OCI-LY1 (cell line): ENCODE data around the gene BHLHE23.

ENCODE experiments used
- H2AFZ ChIP-seq: fragments of 200-600 bp; sonication (generic), shearing (Covaris generic); 2 replicates; pipeline ENCODE4 v1.6.0; 2014; ENCODE audit warnings: antibody characterized with exemption, mild to moderate bottlenecking, low read length
- H3F3A ChIP-seq: fragments of 200-600 bp; sonication (generic), shearing (Covaris generic); 2 replicates; pipeline ENCODE4 v1.6.0; 2014; ENCODE audit warnings: mild to moderate bottlenecking, antibody characterized with exemption, low read length, moderate library complexity; ENCODE audit not compliant: insufficient read depth
- H3K27ac ChIP-seq: fragments of 200-600 bp; sonication (generic); 2 replicates; pipeline ENCODE4 v1.5.1; 2014; ENCODE audit warnings: low read length, mixed run types, mild to moderate bottlenecking, low read depth; ENCODE audit not compliant: poor library complexity, severe bottlenecking
- H3K27me3 ChIP-seq: fragments of 200-600 bp; sonication (generic); 2 replicates; pipeline ENCODE4 v1.6.0; 2014; ENCODE audit warnings: antibody characterized with exemption, mild to moderate bottlenecking, low read length, moderate library complexity; ENCODE audit not compliant: insufficient read depth
- H3K36me3 ChIP-seq: fragments of 200-600 bp; sonication (generic); 2 replicates; pipeline ENCODE4 v1.6.1; 2014; ENCODE audit warnings: mild to moderate bottlenecking, antibody characterized with exemption, low read length, moderate library complexity, mixed read lengths; ENCODE audit not compliant: insufficient read depth
- H3K4me1 ChIP-seq: fragments of 200-600 bp; sonication (generic); 2 replicates; pipeline ENCODE4 v1.5.1; 2014; ENCODE audit warnings: mild to moderate bottlenecking, low read length, moderate library complexity; ENCODE audit not compliant: insufficient read depth, severe bottlenecking
- H3K4me2 ChIP-seq: fragments of 200-600 bp; sonication (generic), shearing (Covaris generic); 2 replicates; pipeline ENCODE4 v1.6.1; 2014; ENCODE audit warnings: low read length
- H3K4me3 ChIP-seq: fragments of 200-600 bp; sonication (generic); 2 replicates; pipeline ENCODE4 v1.5.1; 2014; ENCODE audit warnings: low read length, low read depth, mild to moderate bottlenecking, mixed read lengths; ENCODE audit not compliant: poor library complexity, severe bottlenecking
- H3K79me2 ChIP-seq: fragments of 200-600 bp; shearing (Covaris generic); 2 replicates; pipeline ENCODE4 v1.6.1; 2016; ENCODE audit warnings: mixed run types, low read length, mixed read lengths; ENCODE audit not compliant: insufficient read depth
- H3K9ac ChIP-seq: fragments of 200-600 bp; sonication (generic), shearing (Covaris generic); 2 replicates; pipeline ENCODE4 v1.6.1; 2014; ENCODE audit warnings: mild to moderate bottlenecking, low read length, mixed read lengths
- H3K9me2 ChIP-seq: fragments of 200-600 bp; sonication (generic), shearing (Covaris generic); 2 replicates; pipeline ENCODE4 v1.6.1; 2014; ENCODE audit warnings: low read depth, mild to moderate bottlenecking, low read length, mixed read lengths
- H3K9me3 ChIP-seq: fragments of 200-600 bp; shearing (Covaris generic); 2 replicates; pipeline ENCODE4 v1.6.1; 2014; ENCODE audit warnings: low read length, mixed read lengths
- H4K20me1 ChIP-seq: fragments of 200-600 bp; sonication (generic), shearing (Covaris generic); 2 replicates; pipeline ENCODE4 v1.6.0; 2016; ENCODE audit warnings: mild to moderate bottlenecking, low read length; ENCODE audit not compliant: insufficient read depth
- CTCF ChIP-seq: fragments of 200-600 bp; sonication (generic), shearing (Covaris generic); IDR thresholded peaks from 2 replicates; pipeline ENCODE4 v1.5.1; 2017; ENCODE audit warnings: mild to moderate bottlenecking, antibody characterized with exemption, low read length, moderate library complexity, mixed read lengths
- EZH2 ChIP-seq: fragments of 200-600 bp; sonication (generic), shearing (Covaris generic); IDR thresholded peaks from 2 replicates; pipeline ENCODE4 v1.8.0; 2017; ENCODE audit warnings: borderline replicate concordance, mixed run types, mild to moderate bottlenecking, antibody characterized with exemption, low read length, moderate library complexity, mixed read lengths

BHLHE23 gene

GRCh38 chr20:62982124-62983075 is 24.4 kb downstream of the BHLHE23 start:
- peaks cover 8% of the 10 kb centered on the region for H3K4me1 ChIP-seq
- no peak overlapping the region for H3K27ac ChIP-seq
- no peaks in the 10 kb centered on the region for H4K20me1 ChIP-seq
- H3K79me2 ChIP-seq: no peaks in the 10 kb centered on the region
- no peaks in the 10 kb centered on the region for H3K9me3 ChIP-seq
- H3K27me3 ChIP-seq: peaks cover 8% of the 10 kb centered on the region; the same call in 1 of the 2 replicates
- no peak overlapping the region for H3K4me2 ChIP-seq
- H3K36me3 ChIP-seq: no peaks in the 10 kb centered on the region
- H3F3A ChIP-seq: no peaks in the 10 kb centered on the region
- H2AFZ ChIP-seq: no peak overlapping the region
- H3K9ac ChIP-seq: no peak overlapping the region
- no peak overlapping the region for H3K4me3 ChIP-seq
- H3K9me2 ChIP-seq: no peaks in the 10 kb centered on the region
- TF ChIP-seq CTCF: no peak
- TF ChIP-seq EZH2: no peak

- Histone ChIP-seq H3K9me3 (no peaks in the 10 kb centered on the region), H3K9ac (no peak overlapping the region), H2AFZ (no peak overlapping the region), H3K4me2 (no peak overlapping the region), H3K27ac (no peak overlapping the region), H3K4me1 (peaks cover 12% of the 10 kb centered on the region), H3F3A (no peaks in the 10 kb centered on the region), H3K79me2 (no peaks in the 10 kb centered on the region), H3K36me3 (no peaks in the 10 kb centered on the region), H3K27me3 (peaks cover 5% of the 10 kb centered on the region; the same call in 1 of the 2 replicates), H4K20me1 (no peaks in the 10 kb centered on the region), H3K4me3 (no peak overlapping the region), H3K9me2 (no peaks in the 10 kb centered on the region)
- TF ChIP-seq CTCF (no peak), EZH2 (no peak)
These were observed 25.8 kb downstream of the BHLHE23 start for GRCh38 chr20:62980970-62981369.

- H3K9ac ChIP-seq: no peak overlapping the region
- no peaks in the 10 kb centered on the region for H3K79me2 ChIP-seq
- peaks cover 12% of the 10 kb centered on the region for H3K4me1 ChIP-seq
- no peaks in the 10 kb centered on the region for H3K9me3 ChIP-seq
- H3K36me3 ChIP-seq: no peaks in the 10 kb centered on the region
- no peaks in the 10 kb centered on the region for H3K9me2 ChIP-seq
- no peaks in the 10 kb centered on the region for H3F3A ChIP-seq
- no peak overlapping the region for H3K4me3 ChIP-seq
- H3K27ac ChIP-seq: no peak overlapping the region
- no peaks in the 10 kb centered on the region for H4K20me1 ChIP-seq
- peaks cover 4% of the 10 kb centered on the region; the same call in 1 of the 2 replicates for H3K27me3 ChIP-seq
- no peak overlapping the region for H2AFZ ChIP-seq
- H3K4me2 ChIP-seq: no peak overlapping the region
- TF ChIP-seq CTCF (no peak), EZH2 (no peak)
These were observed 26.3 kb downstream of the BHLHE23 start for GRCh38 chr20:62980380-62980960.
